COLO668 (cell line): ENCODE data around the gene PLCD4.
A peak's percentile ranks its signal among the peaks of the same experiment; 100 is the strongest.

ENCODE experiments used
- DNase-seq: peaks from one replicate; lab custom pipeline; 2025; ENCODE audit not compliant: unreplicated experiment; lab: John Stamatoyannopoulos, UW

PLCD4 gene

DNA sequence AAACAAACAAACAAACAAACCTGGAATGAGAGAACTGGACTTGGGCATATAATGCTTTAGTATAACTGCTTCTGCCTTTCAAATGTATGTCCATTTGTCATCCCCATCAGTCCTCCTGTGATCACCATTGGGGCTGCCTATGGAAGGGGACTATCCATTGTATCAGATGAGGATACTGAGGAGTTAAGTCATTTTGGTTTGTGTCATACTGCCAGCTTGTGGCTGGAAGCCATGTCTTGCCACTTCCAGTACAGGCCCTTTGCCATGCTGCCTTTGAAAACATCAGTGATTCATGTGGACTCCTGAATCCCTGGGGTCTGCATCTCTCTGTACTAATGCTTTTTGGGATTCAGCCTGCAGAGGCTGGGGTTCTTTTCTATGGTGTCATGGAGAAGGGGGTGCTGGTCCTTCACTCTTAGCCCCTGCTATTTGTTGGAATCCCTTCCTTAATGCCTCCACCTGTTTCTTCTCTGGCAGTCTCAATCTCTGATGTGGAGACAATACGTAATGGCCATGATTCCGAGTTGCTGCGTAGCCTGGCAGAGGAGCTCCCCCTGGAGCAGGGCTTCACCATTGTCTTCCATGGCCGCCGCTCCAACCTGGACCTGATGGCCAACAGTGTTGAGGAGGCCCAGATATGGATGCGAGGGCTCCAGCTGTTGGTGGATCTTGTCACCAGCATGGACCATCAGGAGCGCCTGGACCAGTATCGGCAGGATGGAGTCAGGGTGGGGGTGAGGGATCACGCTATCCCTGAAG is 10.6 kb downstream of the PLCD4 start:
- no peak for DNase-seq

DNA sequence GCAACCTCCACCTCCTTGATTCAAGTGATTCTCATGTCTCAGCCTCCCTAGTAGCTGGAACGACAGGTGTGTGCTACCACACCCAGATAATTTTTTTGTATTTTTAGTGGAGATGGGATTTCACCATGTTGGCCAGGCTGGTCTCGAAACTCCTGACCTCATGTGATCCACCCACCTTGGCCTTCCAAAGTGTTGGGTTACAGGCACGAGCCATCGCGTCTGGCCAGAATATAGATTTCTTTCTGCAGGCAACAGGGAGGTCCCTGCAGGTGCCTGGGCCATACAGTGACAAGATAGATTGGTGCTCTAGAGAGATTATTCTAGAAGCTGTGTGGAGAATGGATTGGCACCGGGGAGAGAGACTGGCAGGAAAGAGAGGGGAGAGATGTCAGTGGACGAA is 13.3 kb downstream of the PLCD4 start:
- no peak for DNase-seq

DNA sequence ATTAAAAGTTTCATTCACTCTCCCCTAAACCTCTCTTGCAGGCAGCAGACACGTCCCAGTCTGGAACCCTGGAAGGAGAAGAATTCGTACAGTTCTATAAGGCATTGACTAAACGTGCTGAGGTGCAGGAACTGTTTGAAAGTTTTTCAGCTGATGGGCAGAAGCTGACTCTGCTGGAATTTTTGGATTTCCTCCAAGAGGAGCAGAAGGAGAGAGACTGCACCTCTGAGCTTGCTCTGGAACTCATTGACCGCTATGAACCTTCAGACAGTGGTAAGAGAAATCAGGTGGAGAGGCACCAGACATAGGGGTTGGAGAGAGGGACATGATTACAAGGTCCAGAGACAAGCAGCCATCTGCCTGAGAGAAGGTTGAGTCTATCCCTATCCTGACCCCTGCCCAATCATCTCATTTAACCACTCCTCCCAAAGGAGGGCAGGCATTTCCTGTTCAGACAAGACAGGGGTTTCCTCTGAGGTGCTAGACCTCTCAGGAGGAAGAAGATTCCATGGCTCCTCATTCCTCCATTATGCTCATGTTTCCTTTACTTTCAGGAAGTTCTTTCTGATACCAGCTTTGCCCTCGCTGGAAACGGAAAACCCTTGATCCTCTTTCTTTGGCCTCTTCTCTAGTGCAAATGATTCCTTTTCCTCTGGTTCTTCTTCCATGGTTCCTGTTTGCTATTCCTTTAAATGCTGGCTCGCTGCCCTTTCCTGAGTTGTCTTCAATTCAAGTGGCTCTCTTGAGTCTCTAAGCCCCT is 15.1 kb downstream of the PLCD4 start:
- DNase-seq: no peak

DNA sequence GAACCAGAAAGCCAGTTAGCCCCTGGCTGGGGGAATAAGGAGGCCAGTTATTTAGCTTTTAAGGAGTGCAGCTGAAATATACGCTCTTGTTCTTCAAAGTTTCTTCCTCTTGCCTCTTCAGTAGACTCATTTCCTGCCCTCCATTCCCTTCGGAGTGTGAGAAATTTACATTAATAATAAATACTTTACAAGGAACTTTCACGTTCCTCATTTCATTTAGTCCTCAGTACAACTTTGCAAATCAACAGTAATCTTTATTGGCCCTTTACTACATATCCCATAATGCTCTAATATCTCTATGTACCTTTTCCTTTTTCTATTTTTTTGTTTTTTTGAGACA is 15.6 kb downstream of the PLCD4 start:
- DNase-seq: no peak

DNA sequence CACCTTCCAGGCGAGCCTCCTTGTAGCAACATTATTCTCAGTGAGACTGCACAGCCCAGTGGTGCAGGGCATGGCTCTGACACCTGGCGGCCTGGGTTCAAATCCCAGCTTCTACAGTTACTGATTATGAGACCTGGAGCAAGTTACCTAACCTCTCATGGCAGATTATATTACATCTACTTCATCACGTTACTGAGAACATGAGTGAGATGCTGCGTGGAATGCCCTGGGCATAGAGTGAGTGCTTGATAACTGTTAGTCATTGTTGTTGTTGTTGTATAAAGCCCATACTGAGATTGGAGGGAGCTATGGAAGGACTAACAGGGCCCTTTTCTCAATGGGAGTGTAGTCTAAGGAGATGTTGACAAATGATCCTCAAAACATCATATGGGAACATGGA is 18.7 kb downstream of the PLCD4 start:
- no peak for DNase-seq

DNA sequence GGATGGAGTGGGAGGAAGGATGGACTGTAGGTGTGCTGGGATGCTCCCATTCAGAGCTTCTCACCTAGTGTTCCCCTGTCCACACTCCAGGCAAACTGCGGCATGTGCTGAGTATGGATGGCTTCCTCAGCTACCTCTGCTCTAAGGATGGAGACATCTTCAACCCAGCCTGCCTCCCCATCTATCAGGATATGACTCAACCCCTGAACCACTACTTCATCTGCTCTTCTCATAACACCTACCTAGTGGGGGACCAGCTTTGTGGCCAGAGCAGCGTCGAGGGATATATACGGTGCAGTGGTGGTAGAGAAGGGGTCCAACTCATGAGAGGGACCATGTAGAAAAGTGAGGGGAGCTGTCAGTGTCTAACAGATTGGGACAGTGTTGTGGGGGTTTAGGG is 20.2 kb downstream of the PLCD4 start:
- DNase-seq: no peak

DNA sequence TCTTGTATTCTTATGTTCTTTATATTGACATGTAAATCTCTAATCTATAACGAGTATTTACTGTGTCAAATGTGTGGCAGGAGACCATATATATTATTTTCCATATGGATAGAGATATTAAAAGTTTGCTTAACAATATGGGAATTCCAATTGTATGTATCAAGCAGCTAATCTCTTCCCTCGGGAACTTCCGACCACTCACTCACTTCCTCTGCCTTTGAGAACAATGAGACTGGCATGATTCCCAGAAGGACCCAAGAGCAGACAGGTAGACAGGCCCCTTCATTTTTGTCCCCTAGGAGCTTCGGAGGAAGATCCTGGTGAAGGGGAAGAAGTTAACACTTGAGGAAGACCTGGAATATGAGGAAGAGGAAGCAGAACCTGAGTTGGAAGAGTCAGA is 24.1 kb downstream of the PLCD4 start:
- DNase-seq: no peak

DNA sequence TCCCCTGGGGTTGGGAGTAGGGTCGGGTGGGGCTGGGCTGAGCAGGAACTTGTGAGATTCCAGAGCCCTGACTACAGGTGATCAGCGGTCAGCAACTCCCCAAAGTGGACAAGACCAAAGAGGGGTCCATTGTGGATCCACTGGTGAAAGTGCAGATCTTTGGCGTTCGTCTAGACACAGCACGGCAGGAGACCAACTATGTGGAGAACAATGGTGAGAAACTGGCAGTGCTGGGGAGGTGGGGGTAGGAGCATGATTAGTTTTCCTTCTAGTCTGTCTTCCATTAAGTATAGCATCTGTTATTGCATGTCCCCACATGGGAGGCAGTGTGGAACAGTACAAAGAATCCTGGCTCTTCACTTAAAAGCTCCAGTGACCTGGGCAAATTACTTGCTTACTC is 28.0 kb downstream of the PLCD4 start:
- no peak for DNase-seq

DNA sequence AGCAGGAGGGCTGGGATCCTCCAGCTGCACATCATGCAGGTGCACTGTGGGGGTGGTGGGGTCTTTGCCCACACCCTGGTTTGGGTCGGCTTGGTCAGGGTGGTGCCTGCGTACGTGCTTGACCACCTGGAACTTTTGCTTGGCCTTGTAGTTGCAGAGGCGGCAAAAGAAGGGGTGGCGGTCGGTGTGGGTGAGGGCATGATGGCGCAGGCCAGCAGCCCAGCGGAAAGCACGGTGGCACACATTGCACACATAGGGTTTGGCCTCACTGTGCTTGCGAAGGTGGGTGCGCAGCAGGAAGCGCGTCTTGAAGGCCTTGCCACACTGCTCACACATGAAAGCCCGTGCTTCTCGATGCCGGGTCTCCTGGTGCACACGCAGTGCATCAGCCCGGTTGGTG is 30.7 kb downstream of the PLCD4 start:
- no peak for DNase-seq

DNA sequence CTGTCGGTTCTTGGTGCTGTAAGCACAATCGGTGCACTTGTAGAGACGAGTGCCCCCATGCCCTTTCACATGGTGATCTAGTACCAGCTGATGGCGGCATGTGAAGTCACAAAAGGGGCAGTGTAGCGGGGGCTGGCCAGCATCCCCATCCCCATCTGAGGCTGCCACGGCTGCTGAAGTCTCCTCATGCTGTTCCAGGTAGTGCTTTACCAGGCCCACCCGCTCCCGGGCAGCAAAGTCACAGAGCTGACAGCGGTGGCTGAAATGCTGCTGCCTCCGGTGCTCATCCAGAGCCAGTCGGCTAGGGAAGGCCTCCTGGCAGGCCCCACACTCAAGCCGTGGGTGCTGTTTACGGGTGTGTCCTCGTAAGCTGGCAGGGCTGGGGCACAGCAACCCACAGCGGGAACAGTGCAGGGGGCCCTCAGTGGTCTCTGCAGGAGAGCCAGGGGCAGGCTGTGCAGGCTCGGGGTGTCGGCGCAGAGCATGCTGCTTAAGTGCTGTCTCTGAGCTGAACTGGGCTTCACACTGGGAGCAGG is 34.5 kb downstream of the PLCD4 start:
- no peak for DNase-seq

DNA sequence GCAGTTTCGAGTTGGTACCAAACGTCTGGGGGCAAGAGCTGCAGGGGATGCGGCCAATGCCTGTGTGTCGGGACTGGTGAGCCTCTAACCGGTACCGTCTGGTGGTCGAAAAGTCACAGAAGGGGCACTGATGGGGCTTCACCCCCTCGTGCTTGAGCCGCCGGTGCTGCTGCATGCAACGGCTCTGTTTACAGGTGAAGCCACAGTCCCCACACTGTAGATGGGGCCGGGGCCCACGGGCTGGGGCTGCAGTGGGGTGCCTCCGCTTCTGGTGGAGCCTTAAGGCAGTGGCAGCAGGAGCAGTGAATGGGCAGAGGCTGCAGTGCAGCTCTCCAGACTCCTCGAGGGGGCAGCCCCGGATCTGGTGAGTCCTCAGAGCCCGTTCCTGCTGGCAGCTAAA is 35.1 kb downstream of the PLCD4 start:
- no peak for DNase-seq

DNA sequence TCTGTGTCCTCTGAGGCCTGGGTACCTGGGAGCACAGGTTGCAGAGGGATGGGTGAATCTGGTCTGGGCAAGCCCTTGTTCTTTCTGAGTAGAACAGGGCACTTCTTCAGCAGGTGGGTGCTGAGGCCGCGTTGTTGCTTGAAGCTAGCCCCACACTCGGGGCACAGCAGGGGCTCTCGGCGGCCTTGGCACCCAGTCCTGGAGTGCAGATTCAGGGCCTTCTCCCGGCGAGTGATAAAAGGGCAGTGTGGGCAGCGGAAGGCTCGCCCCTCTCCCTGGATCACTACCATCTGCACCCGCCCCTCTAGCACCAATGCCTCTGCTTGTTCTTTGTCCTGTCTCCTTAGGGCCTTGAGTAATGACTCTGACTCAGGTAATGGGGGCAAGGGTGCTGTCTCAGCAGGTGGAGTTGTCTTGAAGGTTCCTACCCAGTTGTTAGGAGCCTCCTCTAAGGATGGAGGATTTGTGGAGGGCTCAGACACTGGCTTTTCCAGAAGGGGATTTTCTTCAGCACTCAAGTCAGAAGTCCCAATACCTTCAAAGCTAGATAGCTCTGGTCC is 36.1 kb downstream of the PLCD4 start:
- DNase-seq: no peak

DNA sequence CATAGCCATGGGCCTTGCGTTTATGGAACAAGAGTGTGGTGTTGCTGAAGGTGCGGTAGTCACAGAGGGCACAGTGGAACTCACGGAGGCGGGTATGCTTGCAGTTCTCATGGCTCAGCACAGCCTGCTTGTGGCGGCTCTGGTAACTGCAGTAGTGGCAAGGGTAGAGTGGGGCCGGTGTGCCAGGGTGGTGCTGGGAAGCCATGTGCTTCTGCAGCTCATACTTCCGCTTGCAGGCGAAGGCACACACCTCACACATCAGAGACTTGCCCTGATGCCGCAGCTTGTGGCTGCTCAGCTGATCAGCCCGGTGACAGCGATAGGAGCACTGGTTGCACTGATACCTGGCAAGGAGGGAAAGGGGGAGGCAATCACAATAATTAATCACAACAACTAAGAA is 37.0 kb downstream of the PLCD4 start:
- DNase-seq: no peak

DNA sequence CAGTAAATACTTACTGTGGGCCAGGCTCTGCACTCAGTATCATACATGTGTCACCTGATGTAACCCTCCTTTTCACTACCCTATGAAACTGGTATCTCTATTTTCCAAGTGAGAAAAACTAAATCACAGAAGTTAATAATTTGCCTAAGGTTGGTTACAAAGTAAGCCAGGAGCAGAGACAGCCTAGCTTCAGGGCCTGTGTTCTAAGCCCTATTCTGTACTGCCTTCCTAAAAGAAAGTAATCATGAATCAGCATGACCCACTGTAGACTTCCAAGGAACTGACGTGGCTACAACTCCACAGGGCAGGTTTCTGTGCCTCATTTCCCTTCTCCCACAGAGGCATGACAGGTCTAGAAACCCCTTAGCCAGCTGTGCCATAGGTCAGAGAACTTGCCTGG is 37.4 kb downstream of the PLCD4 start:
- no peak for DNase-seq

DNA sequence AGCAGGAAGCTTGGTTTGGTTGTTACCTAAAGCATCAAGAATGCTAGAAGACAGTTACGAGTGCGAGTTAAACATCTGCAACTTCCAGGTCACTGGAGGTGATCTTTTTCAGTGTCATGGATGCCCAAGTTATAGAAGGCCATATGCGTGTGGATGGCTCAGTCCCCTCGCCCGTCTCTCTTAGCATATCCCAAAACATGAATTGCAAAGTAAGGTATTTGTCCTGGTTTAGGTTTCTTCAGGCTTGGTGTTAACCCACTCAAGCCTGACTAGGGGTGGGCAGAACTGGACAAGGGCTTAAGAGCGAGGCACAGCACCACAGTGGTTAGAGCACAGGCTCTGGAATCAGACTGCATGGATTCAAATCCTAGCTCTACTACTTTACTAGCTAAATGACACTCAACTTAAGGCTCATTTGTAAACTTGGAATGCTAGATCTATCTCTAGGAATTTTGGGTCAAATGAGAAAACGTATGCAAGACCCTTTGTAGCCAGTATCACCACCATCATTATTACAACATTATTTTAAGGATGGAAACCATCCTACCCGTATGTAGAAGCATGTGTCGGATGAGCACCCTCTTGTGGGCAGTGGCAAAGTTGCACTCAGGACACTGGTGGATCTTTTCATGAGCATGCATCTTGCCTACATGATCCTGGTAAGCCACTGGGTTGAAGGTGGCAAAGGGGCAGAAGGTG is 40.5 kb downstream of the PLCD4 start:
- DNase-seq: peak; percentile 46

DNA sequence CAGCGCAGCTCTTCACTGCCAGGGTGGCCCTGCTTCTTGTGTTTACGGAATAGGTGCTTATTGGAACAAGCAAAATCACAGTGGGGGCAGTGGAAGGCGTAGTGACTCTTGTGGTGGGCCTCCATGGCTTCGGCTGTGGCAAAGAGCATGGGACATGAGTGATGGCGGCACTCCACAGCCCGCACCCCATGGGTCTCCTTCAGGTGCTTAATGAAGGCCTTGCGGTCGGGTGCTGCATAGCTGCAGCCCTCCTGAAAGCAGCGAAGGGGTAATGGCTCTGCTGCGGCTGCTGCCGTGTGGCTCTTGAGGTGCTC is 41.0 kb downstream of the PLCD4 start:
- no peak for DNase-seq

DNA sequence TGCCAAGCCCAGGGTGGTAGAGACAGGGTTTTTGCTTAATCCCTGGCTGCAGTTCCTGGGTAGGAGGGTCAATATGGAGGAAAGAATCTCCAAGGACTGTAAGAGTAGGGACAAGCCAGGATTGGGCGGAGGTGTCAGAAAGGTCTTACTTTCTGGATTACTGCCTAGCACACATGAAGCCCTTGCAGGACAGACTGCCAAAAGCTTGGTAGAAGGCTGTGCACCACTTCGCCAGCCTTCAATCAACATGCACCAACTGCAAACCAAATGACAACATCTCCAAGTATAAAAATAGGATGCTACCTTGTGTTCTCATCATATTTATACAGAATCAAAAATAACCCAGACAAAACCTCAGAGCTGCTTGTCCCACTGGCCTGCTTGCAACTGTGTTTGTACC is 48.1 kb downstream of the PLCD4 start:
- DNase-seq: no peak

DNA sequence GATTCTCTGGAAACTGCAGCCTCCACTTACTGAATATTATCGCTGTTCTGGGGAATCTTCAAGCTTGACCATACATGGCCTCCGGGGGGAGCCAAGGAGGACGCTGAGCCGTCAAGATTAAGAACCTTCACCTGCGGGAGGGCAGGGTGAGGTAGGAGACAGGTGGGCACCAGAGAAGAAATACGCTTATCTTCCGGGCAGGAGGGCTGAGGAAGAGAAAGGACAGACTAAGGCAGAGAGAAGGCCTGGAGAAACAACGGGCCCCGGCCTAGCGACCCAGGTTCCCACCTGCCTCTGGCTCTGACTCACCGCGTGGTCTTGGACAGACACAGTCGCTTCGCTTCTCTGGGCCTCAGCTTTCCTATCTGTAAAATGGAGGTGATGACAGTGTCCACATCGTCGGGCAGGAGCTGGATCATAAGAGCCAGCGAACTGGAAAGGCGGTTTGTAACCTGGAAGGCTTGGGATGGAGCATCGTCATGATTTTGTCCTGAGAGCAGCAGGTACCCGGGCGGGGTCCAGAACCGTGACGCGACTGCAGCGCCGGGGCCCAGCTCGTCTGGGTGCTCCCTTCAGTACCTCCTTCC is 51.1 kb downstream of the PLCD4 start:
- DNase-seq: peak; percentile 68

DNA sequence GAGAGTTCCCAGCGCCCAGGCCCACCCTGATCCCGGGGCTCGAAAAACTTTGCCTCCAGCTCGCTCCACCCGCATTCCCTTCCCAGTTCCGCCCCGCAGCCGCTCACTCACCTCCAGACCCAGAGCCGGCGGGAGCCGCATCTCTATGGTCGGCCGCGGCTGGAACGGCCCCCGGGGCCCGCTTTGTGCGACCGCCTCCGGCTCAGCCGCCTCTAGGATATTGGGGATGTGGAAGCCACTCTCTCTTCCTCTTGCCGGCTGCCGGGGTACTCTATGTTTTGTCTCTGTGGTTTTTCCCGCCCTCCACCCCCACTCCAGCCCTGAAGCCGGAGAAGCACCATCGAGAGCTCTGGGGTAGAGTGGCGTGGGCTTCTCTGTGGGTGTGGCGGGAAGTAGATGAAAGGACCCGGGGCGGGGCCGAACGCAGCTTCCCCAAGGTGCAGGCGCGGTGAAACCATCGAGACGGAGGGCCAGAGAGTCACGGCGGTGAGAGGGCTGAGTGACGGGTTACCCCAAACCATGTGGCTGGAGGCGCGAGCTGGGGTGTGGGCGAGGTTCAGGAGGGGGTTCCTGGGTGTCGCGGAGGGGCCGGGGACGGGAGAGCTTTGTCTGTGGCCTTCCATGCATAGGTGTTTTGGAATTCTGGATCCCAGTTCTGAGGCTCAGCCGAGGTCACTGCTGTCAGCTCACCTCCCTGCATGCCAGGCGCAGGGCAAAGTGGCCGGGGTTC is 51.7 kb downstream of the PLCD4 start, which contains the start of the genes BCS1L and ZNF142:
Gene BCS1L, plus strand, starts transcription at position 426 of the 730 bp plus-strand sequence. CDS start 1,305 bp downstream, outside the sequence.
Gene ZNF142, minus strand, starts transcription at position 366 of the 730 bp plus-strand sequence. CDS start 3,194 bp downstream, outside the sequence.
- peak; percentile 96 for DNase-seq

DNA sequence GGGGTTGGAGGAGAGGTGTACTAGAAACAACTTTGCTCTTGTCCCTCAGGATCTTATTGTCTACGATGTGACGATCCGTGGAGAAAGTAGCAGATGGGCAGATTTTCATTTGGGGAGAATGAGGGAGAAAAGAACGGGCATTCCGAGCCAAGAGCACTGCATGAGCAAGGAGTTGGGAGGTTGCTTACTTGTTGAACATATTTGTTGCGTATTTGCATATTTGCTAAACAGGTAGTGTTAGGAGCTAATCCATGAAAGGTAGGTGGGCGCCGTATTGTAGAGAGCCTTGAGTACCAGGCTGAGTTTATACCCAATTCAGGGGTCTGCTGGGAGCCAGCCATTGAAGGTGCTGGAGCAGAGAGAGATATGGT is 52.3 kb downstream of the PLCD4 start:
- no peak for DNase-seq

DNA sequence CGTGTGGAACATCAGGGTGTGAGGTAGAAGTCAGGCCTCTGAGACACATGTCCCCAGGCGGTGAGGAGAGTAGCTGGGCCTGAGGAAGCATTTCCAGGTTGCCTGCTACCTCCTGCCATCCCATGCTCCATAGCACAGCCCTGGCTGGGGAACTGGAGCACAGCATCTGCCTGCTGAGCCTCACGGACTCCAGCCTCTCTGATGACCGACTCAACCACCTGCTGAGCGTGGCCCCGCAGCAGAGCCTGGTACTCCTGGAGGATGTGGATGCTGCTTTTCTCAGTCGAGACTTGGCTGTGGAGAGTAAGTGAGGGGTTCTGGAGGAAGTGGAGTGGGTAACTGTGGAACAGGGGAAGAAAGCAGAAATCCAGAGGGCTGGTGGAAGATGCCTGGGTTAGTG is 54.7 kb downstream of the PLCD4 start:
- no peak for DNase-seq
